ENCODE results near the gene DEAF1.
"Not testable (repeated sequence)": the region's sequence is repeated elsewhere in the genome, so short reads cannot be mapped to it uniquely, and the experiment has no call there.

The DEAF1 gene

DNA sequence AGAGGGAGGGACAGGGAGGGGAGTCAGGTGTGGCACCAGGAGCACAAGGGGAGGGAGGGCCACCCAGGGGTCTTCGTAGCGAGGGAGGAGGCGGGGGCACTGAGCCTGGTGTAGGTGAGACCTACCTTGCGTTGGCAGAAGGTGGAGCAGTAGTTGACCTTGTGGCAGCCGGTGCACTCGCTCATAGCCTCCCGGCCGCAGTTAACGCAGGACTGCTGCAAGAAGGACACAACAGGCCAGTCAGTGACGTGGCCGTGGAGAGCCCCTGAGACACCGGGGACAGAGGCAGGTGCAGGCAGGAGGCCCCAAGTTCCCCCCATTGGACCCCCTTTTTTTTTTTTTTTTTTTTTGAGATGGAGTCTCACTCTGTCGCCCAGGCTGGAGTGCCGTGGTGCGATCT is 41.2 kb downstream of the DEAF1 start:
- no peak for DNase-seq (ENCODE audit: extremely low read depth, low read depth)

DNA sequence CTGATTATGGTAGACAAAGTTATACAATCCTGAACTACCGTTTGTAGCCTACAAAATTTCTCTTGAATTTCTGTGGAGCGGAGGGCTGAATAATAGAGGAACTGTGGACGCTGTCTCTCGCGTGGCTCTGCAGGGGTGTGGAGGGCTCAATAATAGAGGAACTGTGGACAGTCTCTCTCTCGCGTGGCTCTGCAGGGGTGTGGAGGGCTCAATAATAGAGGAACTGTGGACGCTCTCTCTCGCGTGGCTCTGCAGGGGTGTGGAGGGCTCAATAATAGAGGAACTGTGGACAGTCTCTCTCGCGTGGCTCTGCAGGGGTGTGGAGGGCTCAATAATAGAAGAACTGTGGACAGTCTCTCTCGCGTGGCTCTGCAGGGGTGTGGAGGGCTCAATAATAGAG is 41.9 kb downstream of the DEAF1 start:
- H3K4me3 ChIP-seq (replicated peaks; ENCODE audit: low read depth, low read length); DNase-seq (ENCODE audit: extremely low read depth, low read depth): not testable (repeated sequence)

More for the DNA sequence above, 41.2 kb downstream of the DEAF1 start:
- H3K4me3 ChIP-seq (replicated peaks; ENCODE audit: low read depth, low read length) = no peak overlapping the region
- TF ChIP-seq, protein P1, sequence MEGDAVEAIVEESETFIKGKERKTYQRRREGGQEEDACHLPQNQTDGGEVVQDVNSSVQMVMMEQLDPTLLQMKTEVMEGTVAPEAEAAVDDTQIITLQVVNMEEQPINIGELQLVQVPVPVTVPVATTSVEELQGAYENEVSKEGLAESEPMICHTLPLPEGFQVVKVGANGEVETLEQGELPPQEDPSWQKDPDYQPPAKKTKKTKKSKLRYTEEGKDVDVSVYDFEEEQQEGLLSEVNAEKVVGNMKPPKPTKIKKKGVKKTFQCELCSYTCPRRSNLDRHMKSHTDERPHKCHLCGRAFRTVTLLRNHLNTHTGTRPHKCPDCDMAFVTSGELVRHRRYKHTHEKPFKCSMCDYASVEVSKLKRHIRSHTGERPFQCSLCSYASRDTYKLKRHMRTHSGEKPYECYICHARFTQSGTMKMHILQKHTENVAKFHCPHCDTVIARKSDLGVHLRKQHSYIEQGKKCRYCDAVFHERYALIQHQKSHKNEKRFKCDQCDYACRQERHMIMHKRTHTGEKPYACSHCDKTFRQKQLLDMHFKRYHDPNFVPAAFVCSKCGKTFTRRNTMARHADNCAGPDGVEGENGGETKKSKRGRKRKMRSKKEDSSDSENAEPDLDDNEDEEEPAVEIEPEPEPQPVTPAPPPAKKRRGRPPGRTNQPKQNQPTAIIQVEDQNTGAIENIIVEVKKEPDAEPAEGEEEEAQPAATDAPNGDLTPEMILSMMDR (IDR thresholded peaks at IDR 0.05; ENCODE audit: low read depth, low read length, missing control alignments) = no peak

DNA sequence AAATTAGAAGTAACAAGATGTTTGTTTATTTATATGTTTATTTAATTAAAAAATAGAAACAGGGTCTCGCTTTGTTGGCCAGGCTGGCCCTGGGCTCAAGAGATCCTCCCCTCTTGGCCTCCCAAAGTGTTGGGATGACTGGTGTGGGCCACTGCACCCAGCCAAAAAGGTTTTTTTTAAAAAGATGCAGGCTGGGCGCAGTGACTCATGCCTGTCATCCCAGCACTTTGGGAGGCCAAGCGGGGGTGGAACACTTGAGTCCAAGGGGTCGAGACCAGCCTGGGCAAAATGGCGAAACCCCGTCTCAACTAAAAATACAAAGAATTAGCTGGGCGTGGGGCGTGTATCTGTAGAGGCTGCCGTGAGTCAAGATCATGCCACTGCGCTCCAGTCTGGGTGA is 44.5 kb downstream of the DEAF1 start:
- no peak for DNase-seq (ENCODE audit: extremely low read depth, low read depth)
- no peak overlapping the region for H3K4me3 ChIP-seq (replicated peaks; ENCODE audit: low read depth, low read length)
- TF ChIP-seq, protein P1 (IDR thresholded peaks at IDR 0.05; ENCODE audit: low read depth, low read length, missing control alignments) = no peak

DNA sequence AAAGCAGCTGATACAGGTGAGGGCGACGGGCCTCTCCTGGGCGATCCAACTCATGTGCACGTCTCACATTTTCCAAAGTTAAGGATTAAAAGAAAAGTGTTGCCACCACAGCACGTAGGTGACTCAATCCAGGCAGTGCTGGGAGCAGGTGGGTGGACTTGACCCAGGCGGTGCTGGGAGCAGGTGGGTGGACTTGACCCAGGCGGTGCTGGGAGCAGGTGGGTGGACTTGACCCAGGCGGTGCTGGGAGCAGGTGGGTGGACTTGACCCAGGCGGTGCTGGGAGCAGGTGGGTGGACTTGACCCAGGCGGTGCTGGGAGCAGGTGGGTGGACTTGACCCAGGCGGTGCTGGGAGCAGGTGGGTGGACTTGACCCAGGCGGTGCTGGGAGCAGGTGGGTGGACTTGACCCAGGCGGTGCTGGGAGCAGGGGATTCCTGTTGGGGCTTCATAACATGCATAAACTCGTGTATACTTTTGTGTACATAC is 47.3 kb downstream of the DEAF1 start:
- DNase-seq (ENCODE audit: extremely low read depth, low read depth); H3K4me3 ChIP-seq (replicated peaks; ENCODE audit: low read depth, low read length): not testable (repeated sequence)

DNA sequence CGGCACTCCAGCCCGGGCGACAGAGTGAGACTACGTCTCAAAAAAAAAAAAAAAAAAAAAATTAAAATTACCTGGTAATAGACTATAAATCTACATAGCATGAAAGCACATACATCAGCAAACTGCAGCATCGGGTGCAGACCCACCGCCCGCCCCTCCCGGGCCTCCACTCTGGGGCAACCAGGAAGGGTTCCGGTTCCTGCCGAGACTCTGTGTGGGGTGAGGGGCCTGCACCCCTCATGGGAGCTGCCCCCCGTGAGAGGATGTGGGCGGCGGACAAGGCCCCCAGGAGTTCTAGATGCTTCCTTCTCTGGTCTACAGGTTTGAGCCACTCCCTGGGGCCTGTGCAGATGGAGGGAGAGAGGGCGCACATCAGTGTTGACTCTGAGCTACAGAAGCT is 48.8 kb downstream of the DEAF1 start:
- H3K4me3 ChIP-seq (replicated peaks; ENCODE audit: low read depth, low read length) = no peak overlapping the region
- TF ChIP-seq, protein P1 (IDR thresholded peaks at IDR 0.05; ENCODE audit: low read depth, low read length, missing control alignments) = no peak
- no peak for DNase-seq (ENCODE audit: extremely low read depth, low read depth)

DNA sequence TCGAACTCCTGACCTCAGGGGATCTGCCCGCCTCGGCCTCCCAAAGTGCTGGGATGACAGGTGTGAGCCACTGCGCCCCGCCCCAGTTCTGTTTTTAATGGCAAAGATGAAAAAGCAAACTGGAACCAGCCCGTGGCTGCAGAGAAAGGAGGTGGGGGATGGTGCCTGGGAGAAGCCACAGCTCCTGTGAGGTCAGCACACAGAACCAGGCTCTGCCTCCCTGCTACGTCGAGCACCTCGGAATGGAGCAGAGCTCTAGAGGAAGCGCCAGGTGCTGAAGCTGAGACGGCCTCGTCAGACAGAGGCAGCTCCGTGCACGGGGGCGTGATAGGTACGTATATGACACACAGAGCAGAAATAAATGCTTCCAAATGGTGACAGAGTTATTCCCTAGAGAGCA is 49.5 kb downstream of the DEAF1 start:
- TF ChIP-seq, protein P1 (IDR thresholded peaks at IDR 0.05; ENCODE audit: low read depth, low read length, missing control alignments) = no peak
- no peak for DNase-seq (ENCODE audit: extremely low read depth, low read depth)
- H3K4me3 ChIP-seq (replicated peaks; ENCODE audit: low read depth, low read length) = no peak overlapping the region

DNA sequence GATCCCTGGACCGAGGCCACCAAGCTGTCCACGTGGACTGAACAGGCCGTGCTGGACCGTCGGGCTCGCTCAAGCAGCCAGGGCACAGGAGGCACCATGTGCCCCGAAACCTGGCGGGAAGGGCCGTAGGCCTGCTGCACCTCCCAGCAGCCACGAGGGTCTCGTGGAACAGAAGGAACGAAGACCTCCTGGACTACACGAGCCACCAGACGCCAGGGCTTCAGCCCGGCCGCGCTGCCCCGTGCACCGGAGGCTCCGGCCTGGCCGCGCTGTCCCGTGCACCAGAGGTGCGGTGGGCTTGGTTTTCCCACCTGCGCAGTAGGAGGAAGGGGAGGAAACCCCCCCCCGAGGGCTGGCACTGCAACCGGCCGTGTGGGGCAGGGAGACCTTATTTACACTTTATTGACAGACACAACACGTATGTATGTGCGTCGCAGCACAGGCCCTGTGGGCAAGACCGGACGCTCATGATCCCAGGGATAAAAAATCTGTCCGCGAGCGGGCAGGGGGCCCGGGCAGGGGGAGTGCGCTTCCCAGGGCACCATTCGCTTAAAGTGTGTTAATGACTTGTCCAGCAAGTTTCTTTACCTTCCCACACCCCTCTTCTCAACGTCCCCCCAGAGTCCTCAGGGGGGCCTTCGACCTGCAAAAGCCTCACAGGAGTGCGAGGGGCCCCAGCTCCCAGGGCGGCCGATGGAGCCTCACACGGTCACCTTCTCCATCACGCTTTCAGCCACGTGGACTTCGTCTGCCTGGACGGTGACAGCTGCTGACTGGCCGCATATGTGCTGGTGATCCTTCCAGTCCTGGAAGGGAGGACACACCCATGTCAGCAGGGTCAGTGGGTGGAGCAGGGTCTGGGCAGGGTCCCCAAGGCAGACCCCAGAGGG is 50.9 kb downstream of the DEAF1 start:
- H3K4me3 ChIP-seq (replicated peaks; ENCODE audit: low read depth, low read length) = no peak overlapping the region
- DNase-seq (ENCODE audit: extremely low read depth, low read depth) = no peak
- TF ChIP-seq, protein P1 (IDR thresholded peaks at IDR 0.05; ENCODE audit: low read depth, low read length, missing control alignments) = no peak

DNA sequence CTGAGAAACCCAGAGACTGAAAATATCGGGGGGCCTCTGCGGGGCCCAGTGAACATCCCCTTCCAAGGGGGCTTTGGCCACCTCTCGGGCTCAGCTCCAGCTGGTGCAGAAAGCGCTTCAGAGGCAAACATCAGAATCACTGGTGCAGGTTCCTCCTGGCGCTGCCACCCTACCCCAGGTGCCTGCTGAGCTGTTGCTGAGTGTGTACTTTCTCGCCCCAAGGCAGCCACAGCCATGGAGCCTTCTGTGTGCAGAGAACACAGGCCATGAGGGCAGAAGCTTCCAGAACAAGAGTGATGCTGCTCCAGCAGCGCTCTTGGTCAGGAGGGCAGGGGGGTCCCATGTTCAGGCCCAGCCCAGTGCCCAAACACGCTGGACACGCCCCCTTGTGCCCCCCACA is 51.7 kb downstream of the DEAF1 start:
- no peak for DNase-seq (ENCODE audit: extremely low read depth, low read depth)
- TF ChIP-seq, protein P1 (IDR thresholded peaks at IDR 0.05; ENCODE audit: low read depth, low read length, missing control alignments) = no peak
- no peak overlapping the region for H3K4me3 ChIP-seq (replicated peaks; ENCODE audit: low read depth, low read length)

All from HFF-Myc (cell line).